Measurements from ENCODE around the gene AGTR1.

Gene AGTR1

DNA sequence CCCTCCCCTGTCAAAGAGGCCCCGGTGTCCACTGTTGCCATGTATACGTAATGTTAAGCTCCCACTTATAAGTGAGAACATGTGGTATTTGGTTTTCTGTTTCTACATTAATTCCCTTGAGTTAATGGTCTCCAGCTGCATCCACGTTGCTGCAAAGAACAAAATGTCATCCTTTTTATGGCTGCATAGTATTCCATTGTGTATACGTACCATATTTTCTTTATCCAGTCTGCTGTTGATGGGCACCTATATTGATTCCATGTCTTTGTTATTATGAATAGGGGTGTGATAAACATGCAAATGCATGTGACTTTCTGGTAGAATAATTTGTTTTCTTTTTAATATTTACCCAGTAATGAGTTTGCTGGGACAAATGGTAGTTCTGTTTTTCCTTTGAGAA is 43.3 kb upstream of the AGTR1 start:
- H3K27me3 ChIP-seq (ENCODE audit: insufficient read depth, low read length), result no peaks in the 10 kb centered on the region
- no peak overlapping the region for H3K4me2 ChIP-seq (ENCODE audit: low read length)
- no peaks in the 10 kb centered on the region for H3K4me1 ChIP-seq (ENCODE audit: insufficient read depth, low read length, severe bottlenecking)
- no peaks in the 10 kb centered on the region for H3F3A ChIP-seq (ENCODE audit: insufficient read depth, low read length)
- H3K36me3 ChIP-seq (ENCODE audit: insufficient read depth, low read length), result no peaks in the 10 kb centered on the region
- no peaks in the 10 kb centered on the region for H3K79me2 ChIP-seq (ENCODE audit: insufficient read depth, low read length)
- no peak overlapping the region for H2AFZ ChIP-seq (ENCODE audit: low read length)
- no peak overlapping the region for H3K4me3 ChIP-seq (ENCODE audit: low read depth, low read length, poor library complexity, severe bottlenecking)
- no peaks in the 10 kb centered on the region for H4K20me1 ChIP-seq (ENCODE audit: insufficient read depth, low read length)
- no peak overlapping the region for H3K27ac ChIP-seq (ENCODE audit: low read depth, low read length, poor library complexity, severe bottlenecking)
- TF ChIP-seq, protein P1, sequence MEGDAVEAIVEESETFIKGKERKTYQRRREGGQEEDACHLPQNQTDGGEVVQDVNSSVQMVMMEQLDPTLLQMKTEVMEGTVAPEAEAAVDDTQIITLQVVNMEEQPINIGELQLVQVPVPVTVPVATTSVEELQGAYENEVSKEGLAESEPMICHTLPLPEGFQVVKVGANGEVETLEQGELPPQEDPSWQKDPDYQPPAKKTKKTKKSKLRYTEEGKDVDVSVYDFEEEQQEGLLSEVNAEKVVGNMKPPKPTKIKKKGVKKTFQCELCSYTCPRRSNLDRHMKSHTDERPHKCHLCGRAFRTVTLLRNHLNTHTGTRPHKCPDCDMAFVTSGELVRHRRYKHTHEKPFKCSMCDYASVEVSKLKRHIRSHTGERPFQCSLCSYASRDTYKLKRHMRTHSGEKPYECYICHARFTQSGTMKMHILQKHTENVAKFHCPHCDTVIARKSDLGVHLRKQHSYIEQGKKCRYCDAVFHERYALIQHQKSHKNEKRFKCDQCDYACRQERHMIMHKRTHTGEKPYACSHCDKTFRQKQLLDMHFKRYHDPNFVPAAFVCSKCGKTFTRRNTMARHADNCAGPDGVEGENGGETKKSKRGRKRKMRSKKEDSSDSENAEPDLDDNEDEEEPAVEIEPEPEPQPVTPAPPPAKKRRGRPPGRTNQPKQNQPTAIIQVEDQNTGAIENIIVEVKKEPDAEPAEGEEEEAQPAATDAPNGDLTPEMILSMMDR (IDR thresholded peaks at IDR 0.05; ENCODE audit: low read length), result no peak
- TF ChIP-seq EZH2 (IDR thresholded peaks at IDR 0.05; ENCODE audit: borderline replicate concordance, low read length), result no peak
- H3K9me2 ChIP-seq (ENCODE audit: low read depth, low read length), result no peaks in the 10 kb centered on the region
- H3K9me3 ChIP-seq (ENCODE audit: low read length), result no peaks in the 10 kb centered on the region
- H3K9ac ChIP-seq (ENCODE audit: low read length), result no peak overlapping the region

DNA sequence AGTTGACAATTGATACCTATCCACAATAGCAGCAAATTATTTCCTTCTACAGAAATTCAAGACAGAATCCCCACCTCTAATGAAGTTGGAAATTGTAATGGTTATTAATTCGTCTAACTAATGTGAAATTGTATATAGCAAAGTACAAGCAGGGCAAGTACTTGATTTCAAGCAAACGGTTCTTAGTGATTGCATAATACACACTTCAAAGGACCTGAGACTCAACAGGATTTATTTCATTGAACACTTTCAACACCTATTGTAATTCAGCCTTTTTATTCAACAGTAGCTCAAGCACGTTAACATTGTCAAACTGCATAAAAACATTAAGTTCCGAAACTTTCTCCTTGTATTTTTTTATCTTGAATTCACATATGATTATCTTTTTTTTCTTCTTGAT is 40.2 kb upstream of the AGTR1 start:
- Histone ChIP-seq H3K27me3 (ENCODE audit: insufficient read depth, low read length) (no peaks in the 10 kb centered on the region), H4K20me1 (ENCODE audit: insufficient read depth, low read length) (no peaks in the 10 kb centered on the region), H3K36me3 (ENCODE audit: insufficient read depth, low read length) (no peaks in the 10 kb centered on the region), H3K4me1 (ENCODE audit: insufficient read depth, low read length, severe bottlenecking) (no peaks in the 10 kb centered on the region), H3K9me3 (ENCODE audit: low read length) (no peaks in the 10 kb centered on the region), H3F3A (ENCODE audit: insufficient read depth, low read length) (no peaks in the 10 kb centered on the region), H3K4me2 (ENCODE audit: low read length) (no peak overlapping the region), H3K79me2 (ENCODE audit: insufficient read depth, low read length) (no peaks in the 10 kb centered on the region), H3K9ac (ENCODE audit: low read length) (no peak overlapping the region), H3K4me3 (ENCODE audit: low read depth, low read length, poor library complexity, severe bottlenecking) (no peak overlapping the region), H3K9me2 (ENCODE audit: low read depth, low read length) (no peaks in the 10 kb centered on the region), H2AFZ (ENCODE audit: low read length) (no peak overlapping the region), H3K27ac (ENCODE audit: low read depth, low read length, poor library complexity, severe bottlenecking) (no peak overlapping the region)
- TF ChIP-seq EZH2 (IDR thresholded peaks at IDR 0.05; ENCODE audit: borderline replicate concordance, low read length), result no peak
- TF ChIP-seq, protein P1 (IDR thresholded peaks at IDR 0.05; ENCODE audit: low read length), result no peak

DNA sequence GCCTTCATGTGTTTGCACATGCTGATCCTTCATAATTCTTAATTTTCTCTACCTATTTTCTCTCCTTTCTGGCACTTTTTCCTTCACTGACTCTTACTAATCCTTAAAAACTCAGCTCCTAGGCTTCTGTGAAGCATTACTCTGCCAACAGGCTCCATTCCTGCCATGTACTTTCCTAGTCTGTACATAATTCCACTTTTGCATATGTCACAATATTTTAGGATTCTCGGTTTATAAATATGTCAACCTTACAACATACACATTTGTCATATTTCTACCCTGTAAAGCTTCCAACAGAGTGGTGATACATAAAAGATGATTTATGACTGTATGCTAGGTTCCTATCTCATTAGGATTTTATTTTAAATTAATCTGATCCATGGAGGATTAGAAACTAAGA is 38.2 kb upstream of the AGTR1 start:
- H3K36me3 ChIP-seq (ENCODE audit: insufficient read depth, low read length), result no peaks in the 10 kb centered on the region
- H3K9me2 ChIP-seq (ENCODE audit: low read depth, low read length), result no peaks in the 10 kb centered on the region
- no peak for TF ChIP-seq EZH2 (IDR thresholded peaks at IDR 0.05; ENCODE audit: borderline replicate concordance, low read length)
- TF ChIP-seq, protein P1 (IDR thresholded peaks at IDR 0.05; ENCODE audit: low read length), result no peak
- no peak overlapping the region for H3K9ac ChIP-seq (ENCODE audit: low read length)
- H3K4me1 ChIP-seq (ENCODE audit: insufficient read depth, low read length, severe bottlenecking), result no peaks in the 10 kb centered on the region
- no peaks in the 10 kb centered on the region for H4K20me1 ChIP-seq (ENCODE audit: insufficient read depth, low read length)
- H2AFZ ChIP-seq (ENCODE audit: low read length), result no peak overlapping the region
- H3K4me2 ChIP-seq (ENCODE audit: low read length), result no peak overlapping the region
- H3K79me2 ChIP-seq (ENCODE audit: insufficient read depth, low read length), result no peaks in the 10 kb centered on the region
- no peak overlapping the region for H3K27ac ChIP-seq (ENCODE audit: low read depth, low read length, poor library complexity, severe bottlenecking)
- H3K4me3 ChIP-seq (ENCODE audit: low read depth, low read length, poor library complexity, severe bottlenecking), result no peak overlapping the region
- no peaks in the 10 kb centered on the region for H3K9me3 ChIP-seq (ENCODE audit: low read length)
- no peaks in the 10 kb centered on the region for H3F3A ChIP-seq (ENCODE audit: insufficient read depth, low read length)
- no peaks in the 10 kb centered on the region for H3K27me3 ChIP-seq (ENCODE audit: insufficient read depth, low read length)

Data from OCI-LY1 (cell line).